Measurements from ENCODE around the gene PRTN3.
"Not testable (repeated sequence)": the region's sequence is repeated elsewhere in the genome, so short reads cannot be mapped to it uniquely, and the experiment has no call there.

Gene PRTN3

GRCh38 chr19:876780-877314 is 36.0 kb downstream of the PRTN3 start:
- Histone ChIP-seq H3K18ac (ENCODE audit: low read length) (no peak overlapping the region), H3K4me3 (ENCODE audit: low read length in 2 of 2) (peak overlapping the region in 1 of 2 donors; percentile 28), H2AK5ac (ENCODE audit: low read depth, low read length) (no peak overlapping the region), H3K27me3 (ENCODE audit: control insufficient read depth in 3 of 3, insufficient read depth in 3 of 3, low read depth in 1 of 3, low read length in 3 of 3) (no peaks in the 10 kb centered on the region), H3K27ac (replicated peaks; ENCODE audit: low read length) (no peak overlapping the region), H3K14ac (ENCODE audit: low read length) (no peak overlapping the region), H2AFZ (ENCODE audit: low read length) (no peak overlapping the region), H2BK120ac (ENCODE audit: low read depth, low read length) (no peak overlapping the region), H3K4ac (ENCODE audit: low read length) (no peak overlapping the region), H3K9me3 (replicated peaks in 1 of 2; ENCODE audit: control insufficient read depth in 2 of 2, insufficient read depth in 1 of 2, low read depth in 1 of 2, low read length in 2 of 2) (peaks cover 0 to 4% of the 10 kb centered on the region in 2 donors), H4K8ac (ENCODE audit: low read depth, low read length) (no peak overlapping the region), H3K4me1 (ENCODE audit: control insufficient read depth in 2 of 2, insufficient read depth in 1 of 2, low read depth in 1 of 2, low read length in 2 of 2) (no peaks in the 10 kb centered on the region), H3K23ac (ENCODE audit: low read depth, low read length, poor library complexity) (peak overlapping the region; percentile 80), H2BK15ac (ENCODE audit: low read length) (no peak overlapping the region), H2BK12ac (ENCODE audit: low read length) (no peak overlapping the region), H2BK5ac (ENCODE audit: low read length) (no peak overlapping the region), H4K91ac (ENCODE audit: low read depth, low read length, poor library complexity) (no peak overlapping the region), H3K79me1 (ENCODE audit: low read depth, low read length) (peaks cover 12% of the 10 kb centered on the region), H3K4me2 (ENCODE audit: insufficient read depth, low read length, poor library complexity, severe bottlenecking) (no peak overlapping the region), H3K36me3 (replicated peaks in 1 of 2; ENCODE audit: control insufficient read depth in 2 of 2, insufficient read depth in 2 of 2, low read length in 2 of 2) (peaks cover 39 to 65% of the 10 kb centered on the region in 2 donors), H3K9ac (ENCODE audit: low read depth, low read length, poor library complexity) (no peak overlapping the region)
- no peak for DNase-seq (ENCODE audit: low spot score)
- WGBS, 2 donors (ENCODE audit: extremely low coverage in 2 of 2, insufficient read length in 2 of 2, insufficient replicate concordance in 1 of 2): no CpG with 5 or more reads among the region's 29 CpGs

- DNase-seq (ENCODE audit: low spot score); H3K23ac ChIP-seq (ENCODE audit: low read depth, low read length, poor library complexity); H2BK15ac ChIP-seq (ENCODE audit: low read length); H2BK12ac ChIP-seq (ENCODE audit: low read length); H2BK120ac ChIP-seq (ENCODE audit: low read depth, low read length); H3K4me3 ChIP-seq (ENCODE audit: low read length in 2 of 2); H3K4me2 ChIP-seq (ENCODE audit: insufficient read depth, low read length, poor library complexity, severe bottlenecking); H4K91ac ChIP-seq (ENCODE audit: low read depth, low read length, poor library complexity); H3K27me3 ChIP-seq (ENCODE audit: control insufficient read depth in 3 of 3, insufficient read depth in 3 of 3, low read depth in 1 of 3, low read length in 3 of 3); H3K27ac ChIP-seq (replicated peaks; ENCODE audit: low read length); H3K9ac ChIP-seq (ENCODE audit: low read depth, low read length, poor library complexity); H4K8ac ChIP-seq (ENCODE audit: low read depth, low read length); H2AK5ac ChIP-seq (ENCODE audit: low read depth, low read length); H2AFZ ChIP-seq (ENCODE audit: low read length); H3K18ac ChIP-seq (ENCODE audit: low read length); H3K9me3 ChIP-seq (replicated peaks in 1 of 2; ENCODE audit: control insufficient read depth in 2 of 2, insufficient read depth in 1 of 2, low read depth in 1 of 2, low read length in 2 of 2); H2BK5ac ChIP-seq (ENCODE audit: low read length); H3K4me1 ChIP-seq (ENCODE audit: control insufficient read depth in 2 of 2, insufficient read depth in 1 of 2, low read depth in 1 of 2, low read length in 2 of 2); H3K14ac ChIP-seq (ENCODE audit: low read length); H3K4ac ChIP-seq (ENCODE audit: low read length): not testable (repeated sequence)
- Histone ChIP-seq H3K36me3 (replicated peaks in 1 of 2; ENCODE audit: control insufficient read depth in 2 of 2, insufficient read depth in 2 of 2, low read length in 2 of 2) (peaks cover 52 to 74% of the 10 kb centered on the region in 2 donors), H3K79me1 (ENCODE audit: low read depth, low read length) (peaks cover 12% of the 10 kb centered on the region)
- WGBS, 2 donors (ENCODE audit: extremely low coverage in 2 of 2, insufficient read length in 2 of 2, insufficient replicate concordance in 1 of 2): no CpG with 5 or more reads among the region's 23 CpGs
These were observed 37.3 kb downstream of the PRTN3 start for GRCh38 chr19:877992-878660.

GRCh38 chr19:878751-879561 is 38.2 kb downstream of the PRTN3 start:
- peak overlapping the region; percentile 38 for H3K14ac ChIP-seq (ENCODE audit: low read length)
- WGBS, 2 donors (ENCODE audit: extremely low coverage in 2 of 2, insufficient read length in 2 of 2, insufficient replicate concordance in 1 of 2): no CpG with 5 or more reads among the region's 24 CpGs
- not testable (repeated sequence) for H3K18ac ChIP-seq (ENCODE audit: low read length)

More at GRCh38 chr19:878751-879561, 38.2 kb downstream of the PRTN3 start:
- not testable (repeated sequence) for H4K8ac ChIP-seq (ENCODE audit: low read depth, low read length); H2AFZ ChIP-seq (ENCODE audit: low read length); H3K9me3 ChIP-seq (replicated peaks in 1 of 2; ENCODE audit: control insufficient read depth in 2 of 2, insufficient read depth in 1 of 2, low read depth in 1 of 2, low read length in 2 of 2); H3K27ac ChIP-seq (replicated peaks; ENCODE audit: low read length); H3K4me3 ChIP-seq (ENCODE audit: low read length in 2 of 2); H3K4ac ChIP-seq (ENCODE audit: low read length); H3K4me2 ChIP-seq (ENCODE audit: insufficient read depth, low read length, poor library complexity, severe bottlenecking); H2BK5ac ChIP-seq (ENCODE audit: low read length); H2BK120ac ChIP-seq (ENCODE audit: low read depth, low read length); H2BK12ac ChIP-seq (ENCODE audit: low read length); DNase-seq (ENCODE audit: low spot score); H3K4me1 ChIP-seq (ENCODE audit: control insufficient read depth in 2 of 2, insufficient read depth in 1 of 2, low read depth in 1 of 2, low read length in 2 of 2); H2AK5ac ChIP-seq (ENCODE audit: low read depth, low read length); H2BK15ac ChIP-seq (ENCODE audit: low read length); H3K27me3 ChIP-seq (ENCODE audit: control insufficient read depth in 3 of 3, insufficient read depth in 3 of 3, low read depth in 1 of 3, low read length in 3 of 3); H4K91ac ChIP-seq (ENCODE audit: low read depth, low read length, poor library complexity)
- peak overlapping the region; percentile 72 for H3K9ac ChIP-seq (ENCODE audit: low read depth, low read length, poor library complexity)
- H3K36me3 ChIP-seq (replicated peaks in 1 of 2; ENCODE audit: control insufficient read depth in 2 of 2, insufficient read depth in 2 of 2, low read length in 2 of 2): peaks cover 51 to 74% of the 10 kb centered on the region in 2 donors
- H3K79me1 ChIP-seq (ENCODE audit: low read depth, low read length): peaks cover 12% of the 10 kb centered on the region
- H3K23ac ChIP-seq (ENCODE audit: low read depth, low read length, poor library complexity): peak overlapping the region; percentile 73

Measured in neuronal stem cell (in vitro differentiated cells).